HCEC 1CT (cell line): ENCODE results near the gene HIVEP3.

ENCODE experiments used
- DNase-seq: peaks from one replicate; pipeline ENCODE4 v3.0.0-alpha.2; 2017

Gene HIVEP3

GRCh38 chr1:41660570-41661427 is 257.9 kb downstream of the HIVEP3 start:
- DNase-seq, result no peak

DNA sequence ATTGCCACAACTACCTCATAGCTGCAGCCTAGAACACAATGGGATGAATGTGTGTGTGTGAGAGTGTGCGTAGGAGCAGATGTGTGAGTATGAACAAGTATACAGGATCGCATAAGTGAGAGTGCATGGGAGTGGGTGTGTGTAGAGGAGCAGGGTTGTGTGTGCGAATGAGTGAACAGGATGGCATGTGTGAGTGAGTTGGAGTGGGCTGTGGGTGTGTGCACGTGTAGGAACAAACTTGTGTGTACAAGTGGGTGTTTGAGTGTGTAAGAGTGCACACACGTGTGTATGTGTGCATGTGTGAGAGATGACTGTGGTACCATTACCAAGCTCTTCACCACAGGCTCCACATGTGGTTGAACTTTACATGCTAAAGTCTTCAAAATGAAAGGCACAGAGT is 258.8 kb downstream of the HIVEP3 start:
- no peak for DNase-seq

DNA sequence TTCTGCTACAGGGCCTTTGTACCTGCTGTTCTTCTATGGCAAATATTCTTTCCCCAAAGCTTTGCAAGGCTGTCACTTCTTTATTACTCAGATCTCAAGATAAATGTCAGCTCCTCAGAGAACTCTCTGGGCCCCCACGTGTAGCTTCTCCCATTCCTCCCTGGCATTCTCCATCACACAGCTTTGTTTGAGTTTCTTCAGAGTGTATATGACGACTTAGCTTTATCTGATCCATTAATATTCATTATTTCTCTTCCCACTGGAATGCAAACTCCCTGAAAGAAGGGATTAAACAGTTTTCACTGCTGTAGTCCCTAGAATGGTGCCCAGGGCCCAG is 259.6 kb downstream of the HIVEP3 start:
- no peak for DNase-seq

- no peak for DNase-seq
These were observed 260.1 kb downstream of the HIVEP3 start for GRCh38 chr1:41658431-41659158.

GRCh38 chr1:41657679-41658295 is 260.9 kb downstream of the HIVEP3 start:
- DNase-seq, result no peak

- DNase-seq, result no peak
These were observed 261.8 kb downstream of the HIVEP3 start for GRCh38 chr1:41656825-41657500.

DNA sequence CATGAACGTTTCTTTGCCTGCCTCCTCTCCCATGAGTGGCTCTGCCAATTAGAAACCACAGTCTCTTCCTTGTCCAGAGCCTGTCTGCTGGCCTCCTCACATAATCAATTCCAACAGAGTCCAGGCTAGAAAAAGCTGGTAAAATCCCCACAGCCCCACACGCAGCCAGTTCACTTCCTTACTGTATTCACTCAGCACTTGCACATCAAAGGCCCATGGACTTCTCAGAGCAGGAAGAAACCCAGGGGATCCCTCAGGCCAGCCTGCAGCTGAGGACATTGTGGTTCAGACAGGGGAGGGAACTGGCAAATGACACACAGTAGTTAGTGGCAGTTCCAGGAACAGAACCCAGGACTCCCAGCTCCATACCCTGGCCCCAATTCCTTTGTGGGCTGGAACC is 262.7 kb downstream of the HIVEP3 start:
- no peak for DNase-seq

- DNase-seq, result no peak
These were observed 263.1 kb downstream of the HIVEP3 start for GRCh38 chr1:41655632-41656031.

DNA sequence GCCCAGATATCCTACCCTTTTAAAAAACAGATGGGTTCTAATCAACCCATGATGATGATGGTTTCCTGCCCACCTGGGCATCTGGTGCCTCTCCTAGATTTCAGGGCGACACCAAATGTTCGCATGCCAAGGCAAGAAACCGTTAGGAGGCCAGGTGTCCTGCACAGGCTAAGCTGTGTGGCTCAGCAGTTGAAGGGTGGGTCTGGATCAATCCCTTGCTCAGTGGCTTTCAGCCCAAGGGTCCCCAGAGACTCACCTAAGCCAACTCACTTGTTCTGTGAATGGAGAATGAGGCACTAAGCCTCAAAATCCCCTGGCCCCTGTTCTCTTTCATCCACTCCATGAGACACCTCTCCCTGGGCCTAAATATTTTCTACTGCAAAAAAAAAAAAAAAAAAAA is 265.1 kb downstream of the HIVEP3 start:
- DNase-seq, result no peak

DNA sequence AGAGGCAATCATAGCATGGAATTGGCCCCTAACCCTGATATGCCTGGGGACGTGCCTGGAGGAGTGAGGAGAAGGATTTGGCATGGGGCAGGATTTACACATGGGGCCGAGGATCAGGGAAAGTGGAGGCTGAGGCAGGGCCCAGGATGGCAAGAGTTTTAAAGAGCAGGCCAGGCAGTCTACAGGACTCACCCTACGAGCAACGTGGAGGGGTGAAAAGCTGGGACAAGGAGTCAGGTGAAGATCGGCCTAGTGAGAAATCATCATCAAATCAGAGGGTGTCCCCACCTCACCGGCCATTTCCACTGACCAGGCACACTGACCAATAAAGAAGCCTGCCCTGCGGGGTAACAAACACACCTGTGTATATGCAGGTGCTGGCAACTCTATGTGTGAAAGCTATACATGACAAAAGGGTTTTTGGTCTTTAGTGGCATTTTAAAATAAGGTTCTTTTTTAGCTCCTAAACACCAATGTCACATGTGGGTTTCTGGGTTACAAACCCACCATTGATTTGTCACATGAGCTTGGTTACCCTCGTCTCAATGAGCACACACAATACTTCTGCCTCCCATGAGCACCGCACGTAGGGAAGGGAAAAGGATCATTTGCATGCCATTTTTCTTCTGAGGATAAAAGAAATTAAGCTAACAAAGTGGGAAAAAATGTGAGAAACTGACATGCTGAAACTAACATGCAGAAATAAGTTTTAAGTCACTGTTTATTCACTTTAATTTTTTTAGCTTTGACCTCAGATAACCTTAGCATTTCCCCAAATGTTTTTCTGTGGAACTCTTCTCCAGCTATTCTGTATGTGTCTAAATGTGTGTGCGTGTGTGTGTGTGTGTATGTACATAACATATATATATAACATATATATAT is 266.1 kb downstream of the HIVEP3 start:
- DNase-seq, result no peak

DNA sequence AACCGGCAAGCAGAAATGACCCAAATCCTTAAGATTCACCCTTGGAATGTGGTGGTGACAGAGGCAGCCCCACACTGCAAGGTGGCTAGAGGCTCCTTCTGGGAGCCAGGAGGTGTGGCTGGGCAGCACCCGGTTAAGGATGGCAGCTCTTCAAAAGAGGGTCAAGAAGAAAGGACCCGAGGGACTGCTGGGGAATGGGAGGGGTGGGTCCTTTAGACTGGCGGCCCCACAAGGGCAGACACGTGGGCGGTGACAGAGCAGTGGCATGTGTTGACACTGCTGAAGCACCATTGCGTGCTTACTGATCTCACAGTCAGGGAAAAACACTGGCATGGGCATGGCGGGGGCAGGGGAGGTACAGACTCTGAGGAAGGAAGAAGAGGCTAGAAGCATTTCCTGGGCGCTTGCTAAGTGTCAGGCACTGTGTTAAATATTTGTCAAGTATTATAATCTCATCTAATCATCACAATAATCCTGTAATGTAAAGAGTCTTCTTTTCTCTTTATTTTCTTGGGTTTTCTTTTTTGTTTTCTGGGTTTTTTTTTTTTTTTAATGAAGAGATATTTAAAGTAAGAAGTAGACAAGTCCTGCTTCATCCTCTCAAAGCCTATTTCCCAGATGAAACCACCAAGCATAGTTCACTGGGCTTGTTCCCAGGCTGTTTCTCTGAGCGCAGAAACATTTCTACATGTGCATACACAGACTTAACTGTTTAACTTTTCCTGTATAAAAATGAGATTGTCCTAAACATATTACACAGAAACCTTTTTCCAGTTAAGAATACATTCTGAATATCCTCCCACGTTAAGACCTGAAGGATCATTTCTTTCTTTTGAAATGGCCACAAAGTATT is 268.5 kb downstream of the HIVEP3 start:
- DNase-seq, result no peak

DNA sequence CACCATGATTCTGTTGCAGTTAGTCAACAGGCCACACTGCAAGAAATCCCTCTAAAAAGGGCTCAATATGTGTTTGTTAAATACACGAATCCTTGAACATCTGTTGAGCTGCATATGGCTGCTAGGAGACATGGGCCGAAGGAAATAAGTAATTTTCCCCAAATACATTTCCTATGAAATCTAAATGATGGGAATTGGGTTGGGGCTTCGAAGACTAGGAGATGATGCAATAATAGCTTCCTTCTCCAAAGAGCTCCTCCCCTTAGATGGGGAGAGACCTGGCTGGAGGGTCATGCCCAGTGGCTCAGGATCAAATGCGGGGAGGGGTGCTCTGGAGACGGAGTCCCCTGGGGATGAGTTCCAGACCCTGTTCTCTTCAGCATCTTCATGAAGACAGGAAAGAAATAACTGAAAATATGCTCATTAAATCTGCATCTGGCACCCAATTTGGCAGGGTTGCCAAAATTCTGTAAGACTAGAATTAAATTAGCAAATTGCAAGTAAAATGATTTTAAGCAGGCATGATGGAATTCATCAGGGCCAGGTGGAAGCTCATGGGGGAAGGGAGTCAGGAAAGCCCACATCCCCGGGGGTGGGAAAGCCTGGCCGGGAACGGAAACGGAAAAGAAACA is 269.2 kb downstream of the HIVEP3 start:
- DNase-seq, result no peak

GRCh38 chr1:41648844-41649243 is 269.9 kb downstream of the HIVEP3 start:
- DNase-seq, result no peak

DNA sequence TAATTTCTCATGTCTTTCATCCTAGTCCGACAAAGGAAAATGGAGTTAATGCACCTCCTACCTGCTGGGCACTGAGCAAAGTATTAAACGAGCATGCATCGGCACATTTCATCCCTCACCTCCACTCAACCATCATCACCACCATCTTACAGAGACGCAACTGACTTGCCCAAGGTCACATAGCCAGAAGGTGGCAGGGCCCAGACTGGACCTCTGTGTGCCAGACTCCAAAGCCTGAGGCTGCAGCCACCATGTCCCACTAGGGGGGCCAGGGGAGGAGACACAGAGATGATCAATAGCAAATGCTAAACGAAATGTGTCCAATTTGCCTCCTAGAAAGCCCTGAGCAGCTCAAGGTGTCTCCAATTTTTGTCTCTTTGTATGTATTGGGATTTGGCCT is 270.5 kb downstream of the HIVEP3 start:
- DNase-seq, result no peak

GRCh38 chr1:41647221-41648135 is 271.2 kb downstream of the HIVEP3 start:
- DNase-seq, result no peak

DNA sequence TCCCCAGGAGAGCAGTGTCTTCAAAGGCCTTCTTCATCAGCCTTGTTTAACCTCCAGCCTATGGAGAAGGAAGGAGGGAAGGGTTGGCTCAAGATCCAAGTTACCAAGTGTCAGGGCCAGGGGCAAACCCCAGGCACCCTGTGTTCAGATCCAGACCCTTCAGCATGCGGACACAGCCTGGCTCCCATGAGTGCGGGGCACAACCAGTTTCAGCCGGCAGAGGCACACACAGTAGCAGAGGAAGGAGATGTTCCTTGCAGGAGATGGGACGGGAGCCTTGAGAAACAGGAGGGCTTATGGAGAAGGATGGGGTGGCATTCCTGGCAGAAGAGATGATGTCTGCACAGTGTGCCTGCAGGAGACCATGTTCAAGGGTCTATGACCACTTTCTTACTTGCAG is 272.5 kb downstream of the HIVEP3 start:
- DNase-seq, result no peak

- DNase-seq, result no peak
These were observed 273.7 kb downstream of the HIVEP3 start for GRCh38 chr1:41645062-41645461.

GRCh38 chr1:41642922-41643821 is 275.6 kb downstream of the HIVEP3 start:
- DNase-seq, result no peak
